GM19193 (cell line): ENCODE results near the gene LYPD6B.

Experiments
- POLR2A ChIP-seq: IDR thresholded peaks from 4 replicates; pipeline ENCODE4 v1.6.1; 2011; ENCODE audit not compliant: insufficient read depth, insufficient read length; ENCODE audit errors: extremely low read depth

LYPD6B gene

GRCh38 chr2:149038442-149039212 is at the start of gene LYPD6B:
Gene LYPD6B, plus strand, starts transcription at chr2:149038699. Its CDS starts 92,250 bp downstream, at chr2:149130949.
- TF ChIP-seq POLR2A, result no peak

GRCh38 chr2:148989882-148990493 is 48.5 kb upstream of the LYPD6B start:
- no peak for TF ChIP-seq POLR2A

GRCh38 chr2:148990968-148991367 is 47.5 kb upstream of the LYPD6B start:
- no peak for TF ChIP-seq POLR2A

GRCh38 chr2:148992448-148992847 is 46.1 kb upstream of the LYPD6B start:
- no peak for TF ChIP-seq POLR2A

- no peak for TF ChIP-seq POLR2A
These were observed 45.1 kb upstream of the LYPD6B start for GRCh38 chr2:148993351-148993750.

GRCh38 chr2:148994341-148994740 is 44.2 kb upstream of the LYPD6B start:
- TF ChIP-seq POLR2A, result no peak

GRCh38 chr2:148996805-148997204 is 41.7 kb upstream of the LYPD6B start:
- no peak for TF ChIP-seq POLR2A

GRCh38 chr2:148998165-148998830 is 40.2 kb upstream of the LYPD6B start:
- TF ChIP-seq POLR2A, result no peak

GRCh38 chr2:148998831-148999200 is 39.7 kb upstream of the LYPD6B start:
- TF ChIP-seq POLR2A, result no peak

GRCh38 chr2:148999451-148999921 is 39.0 kb upstream of the LYPD6B start:
- no peak for TF ChIP-seq POLR2A

GRCh38 chr2:149000158-149000938 is 38.2 kb upstream of the LYPD6B start:
- no peak for TF ChIP-seq POLR2A

- no peak for TF ChIP-seq POLR2A
These were observed 37.0 kb upstream of the LYPD6B start for GRCh38 chr2:149001496-149001895.

GRCh38 chr2:149002378-149002890 is 36.1 kb upstream of the LYPD6B start:
- TF ChIP-seq POLR2A, result no peak

- TF ChIP-seq POLR2A, result no peak
These were observed 35.4 kb upstream of the LYPD6B start for GRCh38 chr2:149002891-149003740.

- no peak for TF ChIP-seq POLR2A
These were observed 33.7 kb upstream of the LYPD6B start for GRCh38 chr2:149004836-149005235.
